ENCODE data around the gene CHRND. TPM values are rescaled to one million over a fixed set of nuclear protein-coding genes. Genes with fewer than 3 reads are reported as not detected.
A peak's percentile ranks its signal among the peaks of the same experiment; 100 is the strongest.

CHRND gene
- total and polyA plus RNA-seq, 2 experiments from 2014 or later, result 0.10 to 0.11 TPM

GRCh38 chr2:232537079-232537478, 11.1 kb downstream of the CHRND start:
- no peaks in the 10 kb centered on the region for H3F3A ChIP-seq (replicated peaks; ENCODE audit: low read depth)
- peaks cover 11% of the 10 kb centered on the region for H3K27me3 Mint-ChIP-seq (ENCODE audit: insufficient read depth, low read depth, poor library complexity)
- H3K36me3 ChIP-seq (ENCODE audit: insufficient read depth), result no peaks in the 10 kb centered on the region
- H3K4me3 Mint-ChIP-seq, result no peak overlapping the region
- H3K27me3 ChIP-seq (ENCODE audit: insufficient read depth), result no peaks in the 10 kb centered on the region
- peaks cover 8% of the 10 kb centered on the region; the same call in 2 of the 3 replicates for H3K9me3 Mint-ChIP-seq
- H3K9me2 ChIP-seq (ENCODE audit: insufficient read depth), result no peaks in the 10 kb centered on the region
- H2AFZ ChIP-seq, result no peak overlapping the region
- H3K27ac Mint-ChIP-seq, result no peak overlapping the region
- no peak overlapping the region for H3K27ac ChIP-seq (ENCODE audit: low read depth)
- TF ChIP-seq CTCF (conservative IDR thresholded peaks at IDR 0.05; ENCODE audit: low read depth in 2 of 2) (peak; percentile 78 to 93), POLR2AphosphoS5 (IDR thresholded peaks at IDR 0.05; ENCODE audit: low read depth) (no peak)
- no peaks in the 10 kb centered on the region for H4K20me1 ChIP-seq (replicated peaks; ENCODE audit: insufficient read depth)
- peaks cover 4% of the 10 kb centered on the region; the same call in 2 of the 3 replicates for H3K36me3 Mint-ChIP-seq (ENCODE audit: low read depth)
- peak; percentile 84 for DNase-seq (ENCODE audit: low spot score)
- H3K4me1 ChIP-seq (ENCODE audit: insufficient read depth), result peaks cover 4% of the 10 kb centered on the region; the same call in 1 of the 2 replicates
- no peak overlapping the region for H3K4me3 ChIP-seq
- H3K79me2 ChIP-seq (replicated peaks; ENCODE audit: insufficient read depth), result no peaks in the 10 kb centered on the region
- H3K4me2 ChIP-seq, result no peak overlapping the region
- peaks cover 28% of the 10 kb centered on the region for H3K4me1 Mint-ChIP-seq
- ATAC-seq, result peak; percentile 69

- peaks cover 29% of the 10 kb centered on the region for H3K4me1 Mint-ChIP-seq
- ATAC-seq (no peak), DNase-seq (ENCODE audit: low spot score) (no peak)
- Histone ChIP-seq H3K36me3 (ENCODE audit: insufficient read depth) (no peaks in the 10 kb centered on the region), H3K79me2 (replicated peaks; ENCODE audit: insufficient read depth) (no peaks in the 10 kb centered on the region), H3K27me3 (ENCODE audit: insufficient read depth) (no peaks in the 10 kb centered on the region), H3K4me2 (no peak overlapping the region), H2AFZ (no peak overlapping the region), H3K4me1 (ENCODE audit: insufficient read depth) (peaks cover 4% of the 10 kb centered on the region; the same call in 1 of the 2 replicates), H3K4me3 (no peak overlapping the region), H3K27ac (ENCODE audit: low read depth) (no peak overlapping the region), H3F3A (replicated peaks; ENCODE audit: low read depth) (no peaks in the 10 kb centered on the region), H3K9me2 (ENCODE audit: insufficient read depth) (no peaks in the 10 kb centered on the region), H4K20me1 (replicated peaks; ENCODE audit: insufficient read depth) (no peaks in the 10 kb centered on the region)
- peaks cover 8% of the 10 kb centered on the region; the same call in 2 of the 3 replicates for H3K9me3 Mint-ChIP-seq
- no peak overlapping the region for H3K27ac Mint-ChIP-seq
- peaks cover 11% of the 10 kb centered on the region for H3K27me3 Mint-ChIP-seq (ENCODE audit: insufficient read depth, low read depth, poor library complexity)
- H3K36me3 Mint-ChIP-seq (ENCODE audit: low read depth), result peaks cover 4% of the 10 kb centered on the region; the same call in 2 of the 3 replicates
- H3K4me3 Mint-ChIP-seq, result no peak overlapping the region
- TF ChIP-seq, protein P1, sequence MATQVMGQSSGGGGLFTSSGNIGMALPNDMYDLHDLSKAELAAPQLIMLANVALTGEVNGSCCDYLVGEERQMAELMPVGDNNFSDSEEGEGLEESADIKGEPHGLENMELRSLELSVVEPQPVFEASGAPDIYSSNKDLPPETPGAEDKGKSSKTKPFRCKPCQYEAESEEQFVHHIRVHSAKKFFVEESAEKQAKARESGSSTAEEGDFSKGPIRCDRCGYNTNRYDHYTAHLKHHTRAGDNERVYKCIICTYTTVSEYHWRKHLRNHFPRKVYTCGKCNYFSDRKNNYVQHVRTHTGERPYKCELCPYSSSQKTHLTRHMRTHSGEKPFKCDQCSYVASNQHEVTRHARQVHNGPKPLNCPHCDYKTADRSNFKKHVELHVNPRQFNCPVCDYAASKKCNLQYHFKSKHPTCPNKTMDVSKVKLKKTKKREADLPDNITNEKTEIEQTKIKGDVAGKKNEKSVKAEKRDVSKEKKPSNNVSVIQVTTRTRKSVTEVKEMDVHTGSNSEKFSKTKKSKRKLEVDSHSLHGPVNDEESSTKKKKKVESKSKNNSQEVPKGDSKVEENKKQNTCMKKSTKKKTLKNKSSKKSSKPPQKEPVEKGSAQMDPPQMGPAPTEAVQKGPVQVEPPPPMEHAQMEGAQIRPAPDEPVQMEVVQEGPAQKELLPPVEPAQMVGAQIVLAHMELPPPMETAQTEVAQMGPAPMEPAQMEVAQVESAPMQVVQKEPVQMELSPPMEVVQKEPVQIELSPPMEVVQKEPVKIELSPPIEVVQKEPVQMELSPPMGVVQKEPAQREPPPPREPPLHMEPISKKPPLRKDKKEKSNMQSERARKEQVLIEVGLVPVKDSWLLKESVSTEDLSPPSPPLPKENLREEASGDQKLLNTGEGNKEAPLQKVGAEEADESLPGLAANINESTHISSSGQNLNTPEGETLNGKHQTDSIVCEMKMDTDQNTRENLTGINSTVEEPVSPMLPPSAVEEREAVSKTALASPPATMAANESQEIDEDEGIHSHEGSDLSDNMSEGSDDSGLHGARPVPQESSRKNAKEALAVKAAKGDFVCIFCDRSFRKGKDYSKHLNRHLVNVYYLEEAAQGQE (IDR thresholded peaks at IDR 0.05; ENCODE audit: unreplicated experiment), result no peak
- TF ChIP-seq STAT1 (IDR thresholded peaks at IDR 0.05; ENCODE audit: unreplicated experiment) (no peak), JUNB (IDR thresholded peaks at IDR 0.05; ENCODE audit: unreplicated experiment) (no peak), ETS1 (IDR thresholded peaks at IDR 0.05) (no peak), EZH2 (IDR thresholded peaks at IDR 0.05; ENCODE audit: low read depth, unreplicated experiment) (no peak), NANOG (IDR thresholded peaks at IDR 0.05; ENCODE audit: borderline replicate concordance) (no peak), ZNF462 (CRISPR knock-in tag; IDR thresholded peaks at IDR 0.05) (no peak), ZNF114 (CRISPR knock-in tag; IDR thresholded peaks at IDR 0.05) (no peak)
Observed at GRCh38 chr2:232537499-232537898, 11.5 kb downstream of the CHRND start.

Measured in GM23338 (cell line).